T-cell (primary cell): ENCODE data around the gene CYP26B1. TPM values are rescaled to one million over a fixed set of nuclear protein-coding genes. Genes with fewer than 3 reads are reported as not detected.

ENCODE experiments used
- ATAC-seq, 4 experiments: fragments of 200-7000 bp in 3 of 4; fragments of 150-1000 bp in 1 of 4; cut with Tn5 transposase; replicated peaks in 1 of 4; 1 replicate in 3 of 4; 2 replicates in 1 of 4; pipeline ENCODE4 v1.10.0; 2021; ENCODE audit warnings: moderate library complexity in 3 of 4, mild to moderate bottlenecking in 2 of 4, moderate number of reproducible peaks in 1 of 4
- CTCF ChIA-PET, 2 donors: fragments of 300-600 bp; sonication (Branson Sonifier 250); formaldehyde crosslinking; loops; one replicate each; lab custom pipeline; 2022; ENCODE audit warnings: antibody characterized with exemption in 2 of 2; lab: Charles Lee
- POLR2A ChIA-PET, 2 donors: fragments of 300-600 bp; sonication (Branson Sonifier 250); formaldehyde crosslinking; loops; one replicate each; lab custom pipeline; 2022; ENCODE audit warnings: antibody characterized with exemption in 2 of 2; lab: Charles Lee
- DNase-seq, 35 experiments: peaks; one replicate each; pipeline versions ENCODE4 v3.0.0 to v3.0.0-alpha.2; 2013 to 2023
- H3K27ac ChIP-seq: one replicate; pipeline ENCODE4 v1.5.1; 2013; ENCODE audit warnings: low read length
- H3K27me3 ChIP-seq, 2 experiments: replicated peaks in 1 of 2; 1 replicate in 1 of 2; 2 replicates in 1 of 2; pipeline versions ENCODE4 v1.6.1 to v1.7.0; 2013; ENCODE audit warnings: low read length in 1 of 2, mixed read lengths in 1 of 2; ENCODE audit not compliant: control insufficient read depth in 2 of 2, insufficient read depth in 2 of 2; ENCODE audit errors: extremely low read depth in 1 of 2
- H3K36me3 ChIP-seq, 2 donors: 1 replicate in 1 of 2; 2 replicates in 1 of 2; pipeline versions ENCODE4 v1.6.1 to v1.7.0; 2013; ENCODE audit warnings: low read length in 1 of 2; ENCODE audit not compliant: control insufficient read depth in 2 of 2, insufficient read depth in 1 of 2; ENCODE audit errors: extremely low read depth in 1 of 2
- H3K4me1 ChIP-seq, 2 experiments: 1 replicate in 1 of 2; 2 replicates in 1 of 2; pipeline versions ENCODE4 v1.6.1 to v1.7.0; 2013; ENCODE audit warnings: low read length in 2 of 2, mixed read lengths in 1 of 2; ENCODE audit not compliant: insufficient read depth in 2 of 2, control insufficient read depth in 1 of 2; ENCODE audit errors: extremely low read depth in 1 of 2
- H3K4me3 ChIP-seq, 2 donors: 1 replicate in 1 of 2; 2 replicates in 1 of 2; pipeline versions ENCODE4 v1.5.1 to v1.7.0; 2013; ENCODE audit warnings: mild to moderate bottlenecking in 2 of 2, low read length in 1 of 2, moderate library complexity in 1 of 2; ENCODE audit not compliant: control insufficient read depth in 1 of 2; ENCODE audit errors: extremely low read depth in 1 of 2
- H3K9me3 ChIP-seq: 2 replicates; pipeline ENCODE4 v1.7.0; 2013
- H3K27ac Mint-ChIP-seq, 2 donors: one replicate each; pipeline ENCODE4 v1.8.0; 2020 to 2021; ENCODE audit warnings: mild to moderate bottlenecking in 2 of 2, mixed read lengths in 2 of 2
- H3K27me3 Mint-ChIP-seq, 2 donors: one replicate each; pipeline ENCODE4 v1.8.0; 2021 to 2022; ENCODE audit warnings: mixed read lengths in 2 of 2
- H3K36me3 Mint-ChIP-seq: one replicate; pipeline ENCODE4 v1.8.0; 2021; ENCODE audit warnings: mixed read lengths
- H3K4me1 Mint-ChIP-seq, 3 donors: one replicate each; pipeline ENCODE4 v1.8.0; 2020 to 2022; ENCODE audit warnings: mixed read lengths in 3 of 3, mild to moderate bottlenecking in 1 of 3
- H3K4me3 Mint-ChIP-seq, 3 donors: one replicate each; pipeline ENCODE4 v1.8.0; 2020 to 2022; ENCODE audit warnings: mild to moderate bottlenecking in 3 of 3, mixed read lengths in 3 of 3, moderate library complexity in 3 of 3
- H3K9me3 Mint-ChIP-seq, 3 donors: one replicate each; pipeline ENCODE4 v1.8.0; 2020 to 2022; ENCODE audit warnings: mixed read lengths in 3 of 3
- WGBS: methylation state at CpG from one replicate; pipeline ENCODE4 v1.1.5; 2013; ENCODE audit warnings: missing lambda C conversion rate; ENCODE audit not compliant: insufficient coverage; 5-methylcytosine and 5-hydroxymethylcytosine counted together
- total RNA-seq, 35 experiments: library from RNA in 6 of 35; stranded (reverse) in 6 of 35; fragments of 120-200 nt in 1 of 35; gene quantifications; one replicate each; pipeline versions ENCODE4 v1.2.1 to v1.2.4 and lab custom pipeline; 2013 to 2026

Gene CYP26B1
- total RNA-seq, 5 donors from 2014 or later (not counting 1 experiment from before 2014, with no cell fraction given), result 0.06 TPM; not detected in 4

DNA sequence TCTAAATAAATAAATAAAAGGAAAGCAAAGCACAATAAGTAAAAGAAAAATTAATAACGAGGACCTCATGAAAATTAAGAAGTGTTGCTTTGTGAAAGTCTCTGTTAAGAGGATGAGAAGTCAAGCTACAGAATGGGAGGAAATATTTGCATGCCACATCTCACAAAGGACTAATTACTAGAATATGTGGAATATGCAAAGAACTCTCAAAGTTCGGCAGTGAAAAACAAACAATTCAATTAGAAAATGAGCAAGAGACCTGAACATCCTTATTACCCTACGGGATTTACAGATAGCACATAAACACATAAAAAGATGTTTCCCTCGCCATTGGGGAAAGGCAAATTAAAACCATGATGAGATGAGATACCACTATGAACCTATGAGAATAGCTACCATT is 23.3 kb downstream of the CYP26B1 start:
- Mint-ChIP-seq H3K4me1 (no peaks in the 10 kb centered on the region), H3K36me3 (no peaks in the 10 kb centered on the region), H3K27me3 (peaks cover 25 to 30% of the 10 kb centered on the region in 2 donors), H3K27ac (no peak overlapping the region), H3K9me3 (peaks cover 5 to 13% (median 10%) of the 10 kb centered on the region in 3 donors), H3K4me3 (no peak overlapping the region)
- POLR2A ChIA-PET, result no interaction called here
- DNase-seq, result no peak
- Histone ChIP-seq H3K27ac (no peak overlapping the region), H3K27me3 (peaks cover 0 to 22% of the 10 kb centered on the region in 2 experiments), H3K4me3 (no peak overlapping the region), H3K36me3 (no peaks in the 10 kb centered on the region), H3K4me1 (no peaks in the 10 kb centered on the region), H3K9me3 (peaks cover 2% of the 10 kb centered on the region)
- no CpG with 5 or more reads among the region's 4 CpGs for WGBS
- CTCF ChIA-PET, result no interaction called here
- no peak for ATAC-seq

DNA sequence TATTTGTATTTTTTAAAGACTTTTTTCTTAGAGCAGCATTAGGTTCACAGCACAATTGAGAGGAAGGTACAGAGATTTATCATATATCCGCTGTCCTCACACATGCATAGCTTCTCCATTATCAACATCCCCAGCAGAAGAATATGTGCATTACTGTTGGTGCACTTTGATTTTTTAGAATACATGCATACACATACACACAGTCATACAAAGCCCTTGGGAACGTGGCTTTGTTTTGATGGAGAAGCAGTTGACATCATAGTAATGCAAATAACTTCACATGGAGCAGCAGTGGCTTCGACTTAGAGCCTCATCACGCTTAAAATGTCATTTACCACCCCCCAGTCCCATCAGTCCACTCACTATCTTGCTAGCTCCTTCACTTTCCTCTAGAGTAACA is 26.5 kb downstream of the CYP26B1 start:
- POLR2A ChIA-PET, result no interaction called here
- no peaks in the 10 kb centered on the region for H3K4me1 ChIP-seq
- Mint-ChIP-seq H3K36me3 (no peaks in the 10 kb centered on the region), H3K27ac (no peak overlapping the region), H3K9me3 (peaks cover 5 to 13% (median 10%) of the 10 kb centered on the region in 3 donors), H3K4me1 (no peaks in the 10 kb centered on the region), H3K27me3 (peaks cover 34 to 38% of the 10 kb centered on the region in 2 donors), H3K4me3 (no peak overlapping the region)
- no peak overlapping the region for H3K4me3 ChIP-seq
- CTCF ChIA-PET, result no interaction called here
- ATAC-seq (no peak), DNase-seq (no peak)
- peaks cover 2% of the 10 kb centered on the region for H3K9me3 ChIP-seq
- no peaks in the 10 kb centered on the region for H3K36me3 ChIP-seq
- 69% methylated on average over 2 of the region's 4 CpGs for WGBS
- H3K27me3 ChIP-seq, result peaks cover 0 to 20% of the 10 kb centered on the region in 2 experiments
- H3K27ac ChIP-seq, result no peak overlapping the region

- Mint-ChIP-seq H3K4me1 (no peaks in the 10 kb centered on the region), H3K9me3 (peaks cover 5 to 13% (median 10%) of the 10 kb centered on the region in 3 donors), H3K4me3 (no peak overlapping the region), H3K36me3 (no peaks in the 10 kb centered on the region), H3K27me3 (peaks cover 32 to 34% of the 10 kb centered on the region in 2 donors), H3K27ac (no peak overlapping the region)
- Histone ChIP-seq H3K9me3 (peaks cover 2% of the 10 kb centered on the region), H3K36me3 (no peaks in the 10 kb centered on the region), H3K27ac (no peak overlapping the region), H3K4me3 (no peak overlapping the region), H3K4me1 (no peaks in the 10 kb centered on the region), H3K27me3 (peaks cover 0 to 29% of the 10 kb centered on the region in 2 experiments)
- ATAC-seq (no peak), DNase-seq (no peak)
- CTCF ChIA-PET, result no interaction called here
- 100% methylated on average over 2 of the region's 6 CpGs for WGBS
- POLR2A ChIA-PET, result no interaction called here
Observed at GRCh38 chr2:72118951-72119350, 28.7 kb downstream of the CYP26B1 start.

GRCh38 chr2:72118386-72118785 is 29.3 kb downstream of the CYP26B1 start:
- ATAC-seq (no peak), DNase-seq (no peak)
- Mint-ChIP-seq H3K36me3 (no peaks in the 10 kb centered on the region), H3K27ac (no peak overlapping the region), H3K4me1 (no peaks in the 10 kb centered on the region), H3K9me3 (peaks cover 5 to 13% (median 10%) of the 10 kb centered on the region in 3 donors), H3K27me3 (peaks cover 32 to 34% of the 10 kb centered on the region in 2 donors), H3K4me3 (no peak overlapping the region)
- Histone ChIP-seq H3K36me3 (no peaks in the 10 kb centered on the region), H3K4me1 (no peaks in the 10 kb centered on the region), H3K9me3 (peaks cover 2% of the 10 kb centered on the region), H3K4me3 (no peak overlapping the region), H3K27me3 (peaks cover 0 to 30% of the 10 kb centered on the region in 2 experiments), H3K27ac (no peak overlapping the region)
- POLR2A ChIA-PET, result no interaction called here
- WGBS, result 91% methylated on average over 5 of the region's 6 CpGs
- CTCF ChIA-PET, result no interaction called here

GRCh38 chr2:72117718-72118117 is 29.9 kb downstream of the CYP26B1 start:
- H3K4me1 ChIP-seq, result no peaks in the 10 kb centered on the region
- DNase-seq (no peak), ATAC-seq (no peak)
- H3K27me3 Mint-ChIP-seq, result peaks cover 29 to 31% of the 10 kb centered on the region in 2 donors
- peaks cover 0 to 35% of the 10 kb centered on the region in 2 experiments for H3K27me3 ChIP-seq
- H3K9me3 Mint-ChIP-seq, result peaks cover 5 to 10% (median 10%) of the 10 kb centered on the region in 3 donors
- no peaks in the 10 kb centered on the region for H3K36me3 ChIP-seq
- H3K4me3 Mint-ChIP-seq, result no peak overlapping the region
- no peak overlapping the region for H3K27ac ChIP-seq
- ChIA-PET POLR2A (no interaction called here), CTCF (no interaction called here)
- H3K4me1 Mint-ChIP-seq, result no peaks in the 10 kb centered on the region
- no peaks in the 10 kb centered on the region for H3K36me3 Mint-ChIP-seq
- WGBS, result 92% methylated on average over 9 of the region's 10 CpGs
- peaks cover 2% of the 10 kb centered on the region for H3K9me3 ChIP-seq
- H3K4me3 ChIP-seq, result no peak overlapping the region
- H3K27ac Mint-ChIP-seq, result no peak overlapping the region

- H3K4me1 ChIP-seq, result no peaks in the 10 kb centered on the region
- H3K36me3 ChIP-seq, result no peaks in the 10 kb centered on the region
- no peak overlapping the region for H3K27ac ChIP-seq
- no peaks in the 10 kb centered on the region for H3K4me1 Mint-ChIP-seq
- H3K27me3 Mint-ChIP-seq, result peaks cover 26% of the 10 kb centered on the region in 2 donors
- ChIA-PET CTCF (no interaction called here), POLR2A (no interaction called here)
- H3K27ac Mint-ChIP-seq, result no peak overlapping the region
- no peak overlapping the region for H3K4me3 ChIP-seq
- no peaks in the 10 kb centered on the region for H3K9me3 ChIP-seq
- H3K4me3 Mint-ChIP-seq, result no peak overlapping the region
- DNase-seq (no peak), ATAC-seq (no peak)
- H3K36me3 Mint-ChIP-seq, result no peaks in the 10 kb centered on the region
- 63% methylated on average over 2 of the region's 6 CpGs for WGBS
- peaks cover 4 to 5% (median 5%) of the 10 kb centered on the region in 3 donors for H3K9me3 Mint-ChIP-seq
- peaks cover 0 to 39% of the 10 kb centered on the region in 2 experiments for H3K27me3 ChIP-seq
Observed at GRCh38 chr2:72117029-72117428, 30.6 kb downstream of the CYP26B1 start.
